GM19099 (cell line): ENCODE data around the gene NRXN3.

Source experiments
- POLR2A ChIP-seq: IDR thresholded peaks from 3 replicates; pipeline ENCODE4 v1.6.1; 2011; ENCODE audit warnings: low read depth; ENCODE audit not compliant: insufficient read length; ENCODE audit errors: extremely low read depth

The NRXN3 gene

GRCh38 chr14:79098324-79098723 lies 928.2 kb downstream of the NRXN3 start:
- no peak for TF ChIP-seq POLR2A

DNA sequence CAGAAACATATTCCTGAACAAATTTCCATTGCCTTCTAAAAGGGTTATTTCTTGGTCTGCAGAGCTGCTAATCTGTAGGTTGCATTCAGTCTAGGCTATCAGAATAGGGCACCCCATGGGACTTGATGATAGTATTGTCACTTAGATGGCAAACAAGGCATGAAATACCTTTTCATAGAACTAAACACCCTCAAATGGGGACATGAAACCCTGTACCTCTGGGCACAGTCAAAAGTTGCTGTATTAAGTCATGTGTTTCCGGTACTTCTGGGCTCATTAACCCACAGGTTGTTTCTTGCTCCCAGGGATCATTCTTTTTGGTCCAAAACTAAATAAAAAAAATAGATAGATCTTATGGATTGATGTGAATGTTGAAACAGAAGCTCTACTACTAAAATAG lies 930.4 kb downstream of the NRXN3 start:
- no peak for TF ChIP-seq POLR2A

DNA sequence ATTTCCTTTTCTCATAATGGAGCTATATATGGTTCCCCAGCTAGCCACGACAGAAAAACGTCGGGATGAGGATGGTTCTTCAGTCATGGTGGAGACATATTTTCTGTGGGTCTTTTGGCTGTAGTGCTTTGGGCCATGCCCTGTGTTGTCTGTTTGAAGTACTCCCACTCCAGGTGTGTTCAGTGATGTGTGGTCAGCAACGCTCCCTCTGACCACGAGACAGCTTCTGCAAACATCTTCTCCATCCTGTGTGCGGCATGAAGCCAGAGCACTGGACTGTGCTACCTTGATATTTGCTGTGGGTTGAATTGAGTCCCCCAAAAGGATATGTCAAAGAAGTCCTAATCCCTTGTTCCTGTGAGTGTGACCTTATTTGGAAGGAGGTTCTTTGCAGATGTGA lies 931.2 kb downstream of the NRXN3 start:
- no peak for TF ChIP-seq POLR2A

- TF ChIP-seq POLR2A: no peak
Observed at GRCh38 chr14:79103764-79104163, 933.6 kb downstream of the NRXN3 start.

DNA sequence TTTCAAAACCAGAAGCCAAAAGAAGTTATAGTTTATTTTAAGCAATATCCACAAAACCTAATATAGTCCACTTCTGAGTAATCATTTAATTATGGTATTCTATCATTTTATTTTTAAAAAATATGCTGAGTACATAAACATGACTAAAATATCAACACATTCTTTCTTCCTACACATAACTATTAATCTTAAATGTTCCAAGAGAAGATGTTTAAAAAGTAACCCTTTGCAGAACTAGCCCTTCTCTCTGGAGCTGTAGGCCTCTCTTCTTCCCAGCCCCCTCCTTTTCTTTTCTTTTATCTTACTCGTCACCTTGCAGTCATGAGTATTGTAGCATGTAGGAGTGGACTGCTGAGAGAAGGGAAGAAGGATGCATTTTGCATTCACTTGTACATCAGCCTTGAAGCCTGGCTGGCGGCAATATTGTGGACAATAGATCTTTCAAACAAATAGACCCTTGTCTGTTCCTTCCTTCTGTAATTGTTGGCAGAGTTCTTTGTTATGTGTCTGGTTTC lies 941.9 kb downstream of the NRXN3 start:
- no peak for TF ChIP-seq POLR2A

DNA sequence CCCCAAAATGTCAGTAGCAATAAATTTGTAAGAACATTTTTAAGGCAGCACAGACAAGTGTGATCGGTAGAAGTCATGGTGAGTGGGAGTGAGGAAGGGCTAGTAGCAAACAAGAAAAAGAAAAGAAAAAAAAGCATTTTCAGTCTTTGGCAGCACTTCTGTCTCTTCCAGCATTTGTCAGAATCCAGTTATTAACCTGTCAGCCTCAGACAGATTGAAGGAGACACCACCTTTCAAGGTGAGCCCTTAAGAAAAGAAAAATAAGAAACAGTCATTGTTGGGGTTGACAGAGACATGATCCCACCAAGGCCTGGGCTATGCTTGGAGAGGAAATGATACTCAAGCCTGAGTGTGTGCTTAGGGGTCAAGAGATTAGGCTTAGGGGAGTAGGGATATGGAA lies 947.4 kb downstream of the NRXN3 start:
- no peak for TF ChIP-seq POLR2A

DNA sequence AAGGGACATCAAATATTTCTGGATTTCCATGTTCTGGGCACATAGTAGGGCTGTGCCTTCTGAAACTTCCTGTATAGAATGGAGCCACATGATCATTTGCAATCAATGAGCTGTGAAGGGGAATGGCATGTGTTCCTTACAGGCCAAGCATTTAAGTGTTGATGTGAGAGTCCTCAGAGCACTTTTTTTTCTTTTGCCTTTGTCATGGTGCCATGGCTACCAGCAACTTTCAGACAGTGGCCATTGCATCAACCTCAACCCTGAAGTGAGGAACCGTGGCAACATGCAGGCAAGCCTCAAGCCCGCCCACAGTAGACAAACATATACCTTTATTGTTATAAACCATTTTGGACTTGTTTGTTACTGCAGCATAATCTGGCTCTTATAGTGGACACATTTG lies 948.1 kb downstream of the NRXN3 start:
- TF ChIP-seq POLR2A: no peak

DNA sequence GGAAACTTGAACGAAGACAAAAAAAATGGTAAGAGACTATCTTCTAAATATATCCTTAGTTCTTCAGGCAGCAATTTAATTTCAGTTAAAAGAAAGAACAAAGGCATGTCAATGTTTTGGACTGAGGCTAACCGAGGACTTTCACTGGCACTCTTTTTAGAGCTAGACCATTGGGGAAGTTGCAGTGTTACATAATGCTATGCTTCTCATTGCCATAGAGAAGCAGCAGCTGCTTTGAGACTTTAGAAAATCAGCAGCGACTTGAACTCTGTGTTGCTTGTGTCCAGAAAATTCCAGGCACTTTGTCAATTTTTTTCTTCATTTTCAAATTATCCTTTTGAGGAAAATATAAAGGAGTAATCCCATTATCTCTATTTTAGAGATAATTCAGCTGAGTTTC lies 964.2 kb downstream of the NRXN3 start:
- no peak for TF ChIP-seq POLR2A

- no peak for TF ChIP-seq POLR2A
Observed at GRCh38 chr14:79136071-79137044, 966.2 kb downstream of the NRXN3 start.

- no peak for TF ChIP-seq POLR2A
Observed at GRCh38 chr14:79137045-79137430, 966.9 kb downstream of the NRXN3 start.

GRCh38 chr14:79137836-79138235 lies 967.7 kb downstream of the NRXN3 start:
- TF ChIP-seq POLR2A: no peak

- TF ChIP-seq POLR2A: no peak
Observed at GRCh38 chr14:79144896-79145295, 974.7 kb downstream of the NRXN3 start.

DNA sequence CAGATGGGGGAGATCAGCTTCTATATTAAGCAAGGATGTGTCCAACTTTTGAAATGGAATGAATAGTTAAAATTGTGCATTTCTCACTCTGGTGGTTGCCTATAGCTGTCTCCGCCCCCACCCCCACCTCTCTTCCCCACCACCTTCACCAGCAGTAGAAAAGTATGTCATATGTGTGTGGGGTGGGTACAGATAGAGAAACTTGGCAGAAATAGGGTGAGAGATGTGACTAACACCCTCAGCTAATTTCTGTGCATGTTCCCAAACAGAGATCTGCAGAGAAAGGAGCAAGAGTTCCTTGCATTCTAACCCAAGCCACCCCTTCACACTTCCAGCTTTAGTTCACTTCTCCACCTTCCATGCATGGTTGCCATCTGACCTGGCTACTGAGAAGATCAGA lies 980.1 kb downstream of the NRXN3 start:
- TF ChIP-seq POLR2A: no peak

GRCh38 chr14:79157369-79157768 lies 987.2 kb downstream of the NRXN3 start:
- TF ChIP-seq POLR2A: no peak

GRCh38 chr14:79161571-79161970 lies 991.4 kb downstream of the NRXN3 start:
- no peak for TF ChIP-seq POLR2A

- no peak for TF ChIP-seq POLR2A
Observed at GRCh38 chr14:79162833-79163232, 992.7 kb downstream of the NRXN3 start.

DNA sequence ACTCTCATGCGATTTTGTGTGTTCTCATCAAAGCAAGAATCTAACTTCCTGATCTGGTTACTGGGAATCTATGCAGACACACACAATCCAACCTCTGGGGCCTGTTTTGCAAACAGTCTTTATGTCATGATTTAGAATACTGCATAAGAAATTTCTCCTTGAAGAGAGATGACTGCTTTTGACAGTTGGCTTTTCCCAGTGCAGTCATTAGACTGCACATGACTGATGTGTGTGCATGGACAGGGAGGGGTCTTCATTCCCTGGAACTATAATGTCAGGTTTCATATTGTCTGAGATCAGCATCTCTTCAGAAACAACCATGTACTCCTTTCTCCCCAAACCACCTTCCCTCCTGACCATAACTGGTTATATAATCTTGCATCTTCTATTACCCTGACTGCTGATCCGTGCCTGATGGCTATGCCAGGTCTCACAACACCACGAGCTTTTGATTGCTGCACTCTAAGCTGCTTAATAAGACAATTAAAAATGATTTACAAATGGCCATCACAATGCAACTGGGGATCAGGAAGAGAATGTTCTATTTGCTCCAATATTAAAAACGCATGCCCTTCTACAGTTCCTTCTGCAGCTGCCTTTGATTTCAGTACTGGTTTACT lies 995.4 kb downstream of the NRXN3 start:
- TF ChIP-seq POLR2A: no peak

DNA sequence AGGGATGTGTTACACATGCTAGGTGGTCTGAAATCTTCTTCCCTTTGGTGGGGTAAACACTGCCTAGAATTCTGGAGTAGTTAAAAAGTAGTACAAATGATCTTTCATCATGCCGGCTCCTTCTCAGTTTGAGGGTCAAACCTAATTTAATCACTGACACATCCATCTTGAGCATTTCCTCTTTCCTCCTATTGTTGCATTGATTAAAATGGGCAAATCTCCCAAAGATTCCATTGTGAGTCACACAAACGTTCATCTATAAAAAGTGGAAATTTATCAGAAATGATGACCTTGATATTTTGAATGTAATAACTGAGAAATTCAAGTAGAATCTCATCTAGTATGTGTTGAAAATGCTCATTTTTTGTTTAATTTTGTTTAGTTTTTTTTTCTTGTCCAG lies 996.0 kb downstream of the NRXN3 start:
- TF ChIP-seq POLR2A: no peak
